MM.1S (cell line): ENCODE results near the gene EMCN.
"Not testable (repeated sequence)": the region's sequence is repeated elsewhere in the genome, so short reads cannot be mapped to it uniquely, and the experiment has no call there.

Experiments used
- DNase-seq: peaks from one replicate; pipeline ENCODE4 v3.0.0-alpha.2; 2015
- H2AFZ ChIP-seq: fragments of 300-600 bp; sonication (generic); 2 replicates; pipeline ENCODE4 v1.6.0; 2016; ENCODE audit warnings: antibody characterized with exemption, low read length
- H3F3A ChIP-seq: fragments of 300-600 bp; sonication (generic); 2 replicates; pipeline ENCODE4 v1.6.1; 2016; ENCODE audit warnings: mild to moderate bottlenecking, antibody characterized with exemption, low read length, moderate library complexity, mixed read lengths; ENCODE audit not compliant: insufficient read depth
- H3K27ac ChIP-seq: fragments of 300-600 bp; sonication (generic); 2 replicates; pipeline ENCODE4 v1.5.1; 2016; ENCODE audit warnings: mild to moderate bottlenecking, low read length
- H3K27me3 ChIP-seq: fragments of 300-600 bp; sonication (generic); replicated peaks from 2 replicates; pipeline ENCODE4 v1.6.0; 2016; ENCODE audit warnings: low read length; ENCODE audit not compliant: insufficient read depth
- H3K36me3 ChIP-seq: fragments of 300-600 bp; sonication (generic); replicated peaks from 2 replicates; pipeline ENCODE4 v1.6.1; 2016; ENCODE audit warnings: mild to moderate bottlenecking, low read length, mixed read lengths; ENCODE audit not compliant: insufficient read depth
- H3K4me1 ChIP-seq: fragments of 300-600 bp; sonication (generic); 2 replicates; pipeline ENCODE4 v1.6.1; 2016; ENCODE audit warnings: low read length, mixed read lengths
- H3K4me2 ChIP-seq: fragments of 300-600 bp; sonication (generic); 2 replicates; pipeline ENCODE4 v1.6.0; 2016; ENCODE audit warnings: low read depth, low read length
- H3K4me3 ChIP-seq: fragments of 300-600 bp; sonication (generic); 2 replicates; pipeline ENCODE4 v1.5.1; 2016; ENCODE audit warnings: low read length, mixed read lengths
- H3K79me2 ChIP-seq: fragments of 300-600 bp; sonication (generic); 2 replicates; pipeline ENCODE4 v1.6.1; 2016; ENCODE audit warnings: mixed run types, low read length, mixed read lengths
- H3K9ac ChIP-seq: fragments of 300-600 bp; sonication (generic); 2 replicates; pipeline ENCODE4 v1.6.1; 2016; ENCODE audit warnings: low read length, mixed read lengths
- H3K9me2 ChIP-seq: fragments of 300-600 bp; sonication (generic); replicated peaks from 2 replicates; pipeline ENCODE4 v1.6.1; 2016; ENCODE audit warnings: mild to moderate bottlenecking, low read length, mixed read lengths; ENCODE audit not compliant: insufficient read depth
- H3K9me3 ChIP-seq: fragments of 300-600 bp; sonication (generic); replicated peaks from 2 replicates; pipeline ENCODE4 v1.6.1; 2016; ENCODE audit warnings: mild to moderate bottlenecking, low read length, mixed read lengths; ENCODE audit not compliant: insufficient read depth
- H4K20me1 ChIP-seq: fragments of 300-600 bp; sonication (generic); 2 replicates; pipeline ENCODE4 v1.6.1; 2016; ENCODE audit warnings: mild to moderate bottlenecking, low read length, moderate library complexity, mixed read lengths; ENCODE audit not compliant: insufficient read depth
- CTCF ChIP-seq: fragments of 300-600 bp; sonication (generic); IDR thresholded peaks from 2 replicates; pipeline ENCODE4 v1.5.1; 2016; ENCODE audit warnings: antibody characterized with exemption, low read length, mixed read lengths
- EZH2 ChIP-seq: fragments of 300-600 bp; sonication (generic); optimal IDR thresholded peaks from 2 replicates; pipeline ENCODE3; 2017; ENCODE audit warnings: low read depth, mild to moderate bottlenecking, antibody characterized with exemption, low read length, mixed read lengths
- EZH2phosphoT487 ChIP-seq: fragments of 300-600 bp; sonication (generic); IDR thresholded peaks from 2 replicates; pipeline ENCODE4 v1.6.1; 2018; ENCODE audit warnings: antibody characterized with exemption, low read length

EMCN gene

GRCh38 chr4:100360211-100360610 is 157.6 kb downstream of the EMCN start:
- no peaks in the 10 kb centered on the region for H3K79me2 ChIP-seq
- no peaks in the 10 kb centered on the region for H4K20me1 ChIP-seq
- no peak overlapping the region for H3K4me3 ChIP-seq
- H3K9me3 ChIP-seq = no peaks in the 10 kb centered on the region
- DNase-seq = no peak
- no peak overlapping the region for H3K9ac ChIP-seq
- H3K4me2 ChIP-seq = no peak overlapping the region
- no peaks in the 10 kb centered on the region for H3K36me3 ChIP-seq
- H3K27me3 ChIP-seq = no peaks in the 10 kb centered on the region
- no peaks in the 10 kb centered on the region for H3K9me2 ChIP-seq
- H2AFZ ChIP-seq = no peak overlapping the region
- no peaks in the 10 kb centered on the region for H3F3A ChIP-seq
- TF ChIP-seq EZH2 = no peak
- no peak for TF ChIP-seq CTCF
- no peak for TF ChIP-seq EZH2phosphoT487
- no peaks in the 10 kb centered on the region for H3K4me1 ChIP-seq
- H3K27ac ChIP-seq = no peak overlapping the region

GRCh38 chr4:100359441-100359840 is 158.4 kb downstream of the EMCN start:
- no peak overlapping the region for H2AFZ ChIP-seq
- H4K20me1 ChIP-seq = no peaks in the 10 kb centered on the region
- no peaks in the 10 kb centered on the region for H3F3A ChIP-seq
- no peak for DNase-seq
- no peaks in the 10 kb centered on the region for H3K9me3 ChIP-seq
- no peaks in the 10 kb centered on the region for H3K36me3 ChIP-seq
- H3K9ac ChIP-seq = no peak overlapping the region
- no peak overlapping the region for H3K27ac ChIP-seq
- no peaks in the 10 kb centered on the region for H3K9me2 ChIP-seq
- H3K4me1 ChIP-seq = no peaks in the 10 kb centered on the region
- H3K4me3 ChIP-seq = no peak overlapping the region
- TF ChIP-seq EZH2phosphoT487 (no peak), CTCF (no peak), EZH2 (no peak)
- H3K79me2 ChIP-seq = no peaks in the 10 kb centered on the region
- no peaks in the 10 kb centered on the region for H3K27me3 ChIP-seq
- H3K4me2 ChIP-seq = no peak overlapping the region

- Histone ChIP-seq H3K4me2 (no peak overlapping the region), H3K36me3 (no peaks in the 10 kb centered on the region), H3K4me3 (no peak overlapping the region), H3K9me2 (no peaks in the 10 kb centered on the region), H3K79me2 (no peaks in the 10 kb centered on the region), H3K9ac (no peak overlapping the region), H3K9me3 (no peaks in the 10 kb centered on the region), H2AFZ (no peak overlapping the region), H3K27me3 (no peaks in the 10 kb centered on the region), H3K4me1 (no peaks in the 10 kb centered on the region), H3K27ac (no peak overlapping the region), H4K20me1 (no peaks in the 10 kb centered on the region), H3F3A (no peaks in the 10 kb centered on the region)
- no peak for TF ChIP-seq EZH2phosphoT487
- TF ChIP-seq CTCF = no peak
- TF ChIP-seq EZH2 = no peak
- no peak for DNase-seq
Observed at GRCh38 chr4:100357542-100357941, 160.3 kb downstream of the EMCN start.

GRCh38 chr4:100356172-100356571 is 161.7 kb downstream of the EMCN start:
- TF ChIP-seq EZH2phosphoT487 (no peak), CTCF (no peak), EZH2 (no peak)
- H3K4me2 ChIP-seq = no peak overlapping the region

GRCh38 chr4:100352352-100352751 is 165.5 kb downstream of the EMCN start:
- not testable (repeated sequence) for H2AFZ ChIP-seq, H3K4me2 ChIP-seq, H3K9ac ChIP-seq, H3K9me3 ChIP-seq, DNase-seq, H3K27ac ChIP-seq, H3K9me2 ChIP-seq, H4K20me1 ChIP-seq, H3F3A ChIP-seq, H3K79me2 ChIP-seq, H3K36me3 ChIP-seq, H3K4me1 ChIP-seq, H3K27me3 ChIP-seq, H3K4me3 ChIP-seq

More at GRCh38 chr4:100356172-100356571, 161.7 kb downstream of the EMCN start:
- no peaks in the 10 kb centered on the region for H3F3A ChIP-seq
- H3K9me2 ChIP-seq = no peaks in the 10 kb centered on the region
- H3K9ac ChIP-seq = no peak overlapping the region
- no peaks in the 10 kb centered on the region for H3K27me3 ChIP-seq
- H3K79me2 ChIP-seq = no peaks in the 10 kb centered on the region
- no peaks in the 10 kb centered on the region for H4K20me1 ChIP-seq
- no peak overlapping the region for H2AFZ ChIP-seq
- H3K36me3 ChIP-seq = no peaks in the 10 kb centered on the region
- H3K9me3 ChIP-seq = no peaks in the 10 kb centered on the region
- no peak overlapping the region for H3K27ac ChIP-seq
- H3K4me1 ChIP-seq = no peaks in the 10 kb centered on the region
- H3K4me3 ChIP-seq = no peak overlapping the region
- no peak for DNase-seq
